Amygdala (tissue), 56 donors: Measurements from ENCODE around the gene PGC.

Source experiments
- DNase-seq, 56 donors: peaks; one replicate each; lab custom pipeline; 2025; lab: John Stamatoyannopoulos, UW

The PGC gene

GRCh38 chr6:41750374-41750773 is 3.2 kb upstream of the PGC start:
- DNase-seq, result no peak

- DNase-seq, result no peak
Observed at GRCh38 chr6:41748542-41748941, 1.3 kb upstream of the PGC start.

- DNase-seq, result no peak
Observed at GRCh38 chr6:41748102-41748477, 893 bp upstream of the PGC start.

GRCh38 chr6:41746107-41746506 is 1.1 kb downstream of the PGC start:
- no peak for DNase-seq

GRCh38 chr6:41744236-41744787 is 2.9 kb downstream of the PGC start:
- DNase-seq, result no peak

- no peak for DNase-seq
Observed at GRCh38 chr6:41743406-41744235, 3.6 kb downstream of the PGC start.

GRCh38 chr6:41741625-41742490 is 5.3 kb downstream of the PGC start:
- no peak for DNase-seq

- no peak for DNase-seq
Observed at GRCh38 chr6:41740366-41741162, 6.6 kb downstream of the PGC start.

- DNase-seq, result no peak
Observed at GRCh38 chr6:41739041-41739440, 8.2 kb downstream of the PGC start.

- no peak for DNase-seq
Observed at GRCh38 chr6:41737591-41738130, 9.5 kb downstream of the PGC start.

GRCh38 chr6:41736800-41737555 is 10.2 kb downstream of the PGC start:
- no peak for DNase-seq

GRCh38 chr6:41736186-41736733 is 10.9 kb downstream of the PGC start:
- DNase-seq, result no peak

GRCh38 chr6:41735427-41736185 is 11.6 kb downstream of the PGC start, which contains the start of gene TFEB:
Gene TFEB, minus strand, starts transcription at chr6:41735608. Its CDS starts 44,395 bp downstream, at chr6:41691213.
- DNase-seq, result peak; percentile 52 to 97 (median 88)

- DNase-seq, result peak in 55 of 56 donors; percentile 55 to 96 (median 85)
Observed at GRCh38 chr6:41734666-41735426, 12.4 kb downstream of the PGC start.

- DNase-seq, result peak in 55 of 56 donors; percentile 46 to 95 (median 86)
Observed at GRCh38 chr6:41733707-41734665, 13.2 kb downstream of the PGC start.

- peak in 3 of 56 donors; percentile 51 to 60 (median 60) for DNase-seq
Observed at GRCh38 chr6:41733360-41733706, 13.9 kb downstream of the PGC start.
